Activated CD8-positive, alpha-beta memory T cell treated with anti-CD3 and anti-CD28 coated beads for 1 hour (primary cell): ENCODE results near the gene B4GALT2.

ENCODE experiments used
- DNase-seq, 2 donors: peaks; one replicate each; pipeline ENCODE4 v3.0.0-alpha.2; 2020; ENCODE audit warnings: low read depth in 1 of 2; ENCODE audit errors: extremely low read depth in 1 of 2

B4GALT2 gene

GRCh38 chr1:43978551-43979260 is at the start of gene B4GALT2:
Gene B4GALT2, plus strand, starts transcription at chr1:43979210. Its CDS starts 1,951 bp downstream, at chr1:43981161.
- no peak for DNase-seq

- DNase-seq: no peak
These were observed 48.7 kb upstream of the B4GALT2 start for GRCh38 chr1:43930168-43930948.

GRCh38 chr1:43930949-43931275 is 48.1 kb upstream of the B4GALT2 start:
- DNase-seq: no peak

GRCh38 chr1:43931711-43932660 is 47.0 kb upstream of the B4GALT2 start:
- no peak for DNase-seq

GRCh38 chr1:43932786-43933385 is 46.1 kb upstream of the B4GALT2 start:
- no peak for DNase-seq

- no peak for DNase-seq
These were observed 45.5 kb upstream of the B4GALT2 start, which contains the start of gene ARTN for GRCh38 chr1:43933386-43934100. Gene ARTN, plus strand, starts transcription at chr1:43933801. Its CDS starts 1,856 bp downstream, at chr1:43935657.

GRCh38 chr1:43934101-43934985 is 44.7 kb upstream of the B4GALT2 start:
- peak in 1 of 2 donors; percentile 27 for DNase-seq

GRCh38 chr1:43934986-43935324 is 44.1 kb upstream of the B4GALT2 start:
- DNase-seq: no peak

GRCh38 chr1:43935711-43936427 is 43.1 kb upstream of the B4GALT2 start:
- DNase-seq: no peak

- DNase-seq: no peak
These were observed 42.4 kb upstream of the B4GALT2 start for GRCh38 chr1:43936431-43937151.

- no peak for DNase-seq
These were observed 41.7 kb upstream of the B4GALT2 start for GRCh38 chr1:43937179-43937865.

GRCh38 chr1:43938383-43938782 is 40.6 kb upstream of the B4GALT2 start:
- no peak for DNase-seq

GRCh38 chr1:43938892-43939587 is 40.0 kb upstream of the B4GALT2 start:
- DNase-seq: no peak

GRCh38 chr1:43942411-43942810 is 36.6 kb upstream of the B4GALT2 start:
- DNase-seq: no peak

GRCh38 chr1:43944860-43945259 is 34.1 kb upstream of the B4GALT2 start:
- no peak for DNase-seq

- DNase-seq: no peak
These were observed 33.3 kb upstream of the B4GALT2 start for GRCh38 chr1:43945674-43946235.
